HG02798 (cell line): ENCODE measurements around the gene NDST3.
"Not testable (repeated sequence)": the region's sequence is repeated elsewhere in the genome, so short reads cannot be mapped to it uniquely, and the experiment has no call there.

Experiments
- ATAC-seq: cut with Tn5 transposase; IDR thresholded peaks from one replicate; pipeline ENCODE4 v1.9.1; 2021; ENCODE audit warnings: mild to moderate bottlenecking; ENCODE audit not compliant: unreplicated experiment, poor library complexity

The NDST3 gene

GRCh38 chr4:118290951-118291350 lies 256.7 kb downstream of the NDST3 start:
- no peak for ATAC-seq

GRCh38 chr4:118296729-118297128 lies 262.4 kb downstream of the NDST3 start:
- ATAC-seq: no peak

- not testable (repeated sequence) for ATAC-seq
Measured at GRCh38 chr4:118299619-118300018, 265.3 kb downstream of the NDST3 start.

- ATAC-seq: no peak
Measured at GRCh38 chr4:118307643-118308042, 273.4 kb downstream of the NDST3 start.
